GM10248 (cell line): ENCODE results near the gene RFX1.
"Not testable (repeated sequence)": the region's sequence is repeated elsewhere in the genome, so short reads cannot be mapped to it uniquely, and the experiment has no call there.

Experiments
- CTCF ChIA-PET: fragments of 300-600 bp; sonication (Branson Sonifier 250); formaldehyde crosslinking; extraction: SDS; loops from one replicate; lab custom pipeline; 2021; ENCODE audit warnings: antibody characterized with exemption; lab: Yijun Ruan, JAX
- POLR2A ChIA-PET: fragments of 350-650 bp; sonication (Branson Sonifier 250); formaldehyde crosslinking; extraction: SDS; loops from one replicate; lab custom pipeline; 2020; ENCODE audit warnings: antibody characterized with exemption; lab: Yijun Ruan, JAX
- DNase-seq: peaks from one replicate; pipeline ENCODE4 v3.0.0; 2012; ENCODE audit errors: extremely low spot score
- TF ChIP-seq, protein P1 (sequence below): IDR thresholded peaks from 2 replicates; pipeline ENCODE4 v1.5.1; 2012; ENCODE audit warnings: mild to moderate bottlenecking, low read depth; ENCODE audit errors: extremely low read depth, missing control alignments, control extremely low read depth

Gene RFX1

DNA sequence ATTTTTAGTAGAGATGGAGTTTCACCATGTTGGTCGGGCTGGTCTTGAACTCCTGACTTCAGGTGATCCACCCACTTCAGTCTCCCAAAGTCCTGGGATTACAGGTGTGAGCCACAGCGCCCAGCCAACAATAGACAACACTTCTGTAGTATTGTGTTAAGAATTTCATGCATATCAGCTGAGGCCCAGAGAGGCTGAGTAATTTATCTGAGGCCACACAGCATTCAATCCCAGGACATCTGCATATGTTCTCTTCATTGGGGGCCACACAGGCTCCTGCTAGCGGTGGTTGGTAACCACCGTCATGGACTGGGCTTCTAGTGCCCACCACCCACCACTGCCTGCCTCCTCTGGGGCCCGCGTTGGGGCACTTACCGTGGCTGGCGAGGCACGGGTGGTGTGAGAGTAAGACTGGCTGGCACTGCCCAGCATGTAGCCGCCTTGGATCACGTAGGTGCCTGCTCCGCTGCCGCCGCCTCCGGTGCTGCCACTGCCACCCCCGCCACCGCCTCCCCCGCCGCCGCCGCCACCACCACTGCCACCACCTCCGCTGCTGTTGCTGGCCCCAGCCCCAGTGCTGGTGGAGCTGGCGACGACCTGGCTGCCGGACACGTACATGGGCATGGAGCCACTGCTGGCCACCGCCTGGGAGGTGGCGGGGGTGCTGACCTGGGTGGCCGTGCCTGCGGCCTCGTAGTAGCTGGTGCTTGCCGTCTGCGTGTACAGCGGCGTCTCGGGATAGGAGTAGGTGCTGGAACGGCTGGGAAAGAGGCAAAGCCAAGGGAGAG is 33.6 kb downstream of the RFX1 start:
- DNase-seq: no peak
- POLR2A ChIA-PET: interaction anchor here (0.7 kb wide), 1 partner anchor 926 kb away, joined by 9 read pairs; no protein-coding TSS in a partner anchor
- TF ChIP-seq, protein P1, sequence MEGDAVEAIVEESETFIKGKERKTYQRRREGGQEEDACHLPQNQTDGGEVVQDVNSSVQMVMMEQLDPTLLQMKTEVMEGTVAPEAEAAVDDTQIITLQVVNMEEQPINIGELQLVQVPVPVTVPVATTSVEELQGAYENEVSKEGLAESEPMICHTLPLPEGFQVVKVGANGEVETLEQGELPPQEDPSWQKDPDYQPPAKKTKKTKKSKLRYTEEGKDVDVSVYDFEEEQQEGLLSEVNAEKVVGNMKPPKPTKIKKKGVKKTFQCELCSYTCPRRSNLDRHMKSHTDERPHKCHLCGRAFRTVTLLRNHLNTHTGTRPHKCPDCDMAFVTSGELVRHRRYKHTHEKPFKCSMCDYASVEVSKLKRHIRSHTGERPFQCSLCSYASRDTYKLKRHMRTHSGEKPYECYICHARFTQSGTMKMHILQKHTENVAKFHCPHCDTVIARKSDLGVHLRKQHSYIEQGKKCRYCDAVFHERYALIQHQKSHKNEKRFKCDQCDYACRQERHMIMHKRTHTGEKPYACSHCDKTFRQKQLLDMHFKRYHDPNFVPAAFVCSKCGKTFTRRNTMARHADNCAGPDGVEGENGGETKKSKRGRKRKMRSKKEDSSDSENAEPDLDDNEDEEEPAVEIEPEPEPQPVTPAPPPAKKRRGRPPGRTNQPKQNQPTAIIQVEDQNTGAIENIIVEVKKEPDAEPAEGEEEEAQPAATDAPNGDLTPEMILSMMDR: no peak
- CTCF ChIA-PET: interaction anchor here (1.1 to 1.3 kb wide), 2 partner anchors 9 to 12 kb away, joined by 3 read pairs; no protein-coding TSS in a partner anchor

DNA sequence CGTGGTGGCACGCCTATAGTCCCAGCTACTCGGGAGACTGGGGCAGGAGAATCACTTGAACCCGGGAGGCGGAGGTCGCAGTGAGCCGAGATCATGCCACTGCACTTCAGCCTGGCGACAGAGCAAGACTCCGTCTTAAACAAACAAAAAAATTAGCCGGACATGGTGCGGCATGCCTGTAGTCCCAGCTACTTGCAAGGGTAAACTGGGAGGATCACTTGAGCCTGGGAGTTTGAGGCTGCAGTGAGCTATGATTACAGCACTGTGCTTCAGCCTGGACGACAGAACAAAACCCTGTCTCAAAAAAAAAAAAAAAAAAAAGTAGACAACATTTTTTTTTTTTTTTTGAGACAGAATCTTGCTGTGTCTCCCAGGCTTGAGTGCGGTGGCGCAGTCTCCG is 34.3 kb downstream of the RFX1 start:
- CTCF ChIA-PET, DNase-seq: not testable (repeated sequence)
- POLR2A ChIA-PET: interaction anchor here (0.7 kb wide), 1 partner anchor 927 kb away, joined by 9 read pairs; no protein-coding TSS in a partner anchor

DNA sequence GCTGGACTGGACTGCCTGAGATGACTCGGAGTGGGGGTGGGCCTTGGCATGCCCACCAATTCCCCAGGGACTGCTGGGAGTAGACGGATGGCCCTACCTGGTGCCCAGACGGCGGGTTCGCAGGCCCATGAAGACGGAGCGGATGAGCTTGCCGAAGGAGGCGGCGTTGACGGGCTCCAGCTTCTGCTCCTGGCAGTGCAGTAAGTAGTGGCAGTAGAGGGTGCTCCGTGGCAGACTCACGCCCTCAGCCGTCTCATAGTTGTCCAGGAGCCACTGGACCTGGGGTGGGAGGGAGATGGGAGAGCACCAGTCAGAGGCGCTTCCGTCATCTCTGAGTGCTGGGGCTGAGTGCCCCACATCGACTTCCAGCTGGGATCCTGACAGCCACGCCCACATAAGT is 36.2 kb downstream of the RFX1 start:
- TF ChIP-seq, protein P1: no peak
- ChIA-PET CTCF (interaction anchor here (1.2 kb wide), 1 partner anchor 100 kb away, joined by 3 read pairs; no protein-coding TSS in a partner anchor), POLR2A (interaction anchor here (0.7 kb wide), 1 partner anchor 49 kb away, joined by 3 read pairs; no protein-coding TSS in a partner anchor)
- no peak for DNase-seq

DNA sequence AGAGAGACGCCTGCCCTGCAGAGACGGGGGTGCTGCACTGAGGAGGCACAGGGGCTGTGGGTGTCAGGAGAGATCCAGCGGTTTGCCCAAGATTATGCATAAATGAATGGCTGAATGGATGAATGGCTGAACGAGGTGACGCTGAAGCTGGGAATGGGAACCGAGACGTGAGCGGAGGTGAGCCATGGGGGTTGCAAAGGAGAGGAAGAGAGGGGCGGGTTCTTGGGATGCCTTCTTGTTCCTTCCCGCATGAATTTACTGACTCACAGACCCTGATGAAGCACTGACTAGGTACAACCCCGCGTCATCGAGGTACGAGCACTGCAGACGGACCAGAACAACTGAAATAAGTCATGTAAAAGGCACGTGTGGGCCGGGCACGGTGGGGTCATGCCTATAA is 37.1 kb downstream of the RFX1 start:
- ChIA-PET CTCF (no interaction called here), POLR2A (no interaction called here)
- DNase-seq: no peak
- TF ChIP-seq, protein P1: no peak

DNA sequence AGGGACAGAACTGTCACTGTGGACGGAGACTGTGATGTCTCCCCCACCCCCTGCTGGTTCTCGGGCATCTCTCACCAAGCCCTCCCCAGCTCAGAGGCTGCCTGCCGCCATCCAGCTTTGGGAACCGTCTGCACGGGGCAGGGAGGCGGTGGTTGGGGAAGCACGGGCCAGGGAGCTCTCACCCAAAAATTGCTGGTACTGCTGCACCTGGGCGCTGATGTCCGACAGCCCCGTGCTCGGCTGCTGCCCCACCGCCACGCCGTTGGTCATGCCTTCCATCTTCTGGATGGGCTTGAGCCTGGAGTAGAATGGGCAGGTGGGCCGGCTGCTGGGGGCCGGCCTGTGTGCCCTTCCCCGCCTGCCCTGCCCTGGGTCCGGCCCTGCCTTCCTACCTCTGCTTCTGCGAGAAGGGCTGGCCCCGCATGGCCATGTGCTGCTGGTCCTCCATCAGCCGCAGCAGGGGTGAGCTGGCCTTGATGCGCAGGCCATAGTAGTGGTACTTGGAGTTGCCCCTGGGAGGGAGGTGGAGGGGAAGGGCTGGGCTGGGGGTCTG is 37.7 kb downstream of the RFX1 start:
- DNase-seq: no peak
- ChIA-PET POLR2A (no interaction called here), CTCF (interaction anchor here (0.8 kb wide), 1 partner anchor 8 kb away, joined by 3 read pairs; no protein-coding TSS in a partner anchor)
- TF ChIP-seq, protein P1: no peak

DNA sequence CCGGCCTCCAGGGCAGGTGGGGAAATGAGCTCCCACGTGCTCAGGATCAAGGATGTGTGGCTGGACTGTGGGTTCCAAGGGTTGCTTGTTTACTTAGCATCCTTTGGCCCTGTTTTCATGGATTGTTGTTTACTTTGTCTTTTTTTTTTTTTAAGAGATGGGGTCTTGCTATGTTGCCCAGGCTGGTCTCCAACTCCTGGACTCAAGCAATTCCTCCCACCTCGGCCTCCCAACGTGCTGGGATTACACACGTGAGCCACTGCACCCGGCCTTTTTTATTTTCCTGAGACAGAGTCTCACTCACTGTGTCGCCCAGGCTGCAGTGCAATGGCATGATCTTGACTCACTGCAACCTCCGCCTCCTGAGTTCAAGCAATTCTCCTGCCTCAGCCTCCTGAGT is 38.9 kb downstream of the RFX1 start:
- POLR2A ChIA-PET, DNase-seq: not testable (repeated sequence)
- CTCF ChIA-PET: interaction anchor here (0.6 kb wide), 1 partner anchor 24 kb away, joined by 3 read pairs; no protein-coding TSS in a partner anchor

DNA sequence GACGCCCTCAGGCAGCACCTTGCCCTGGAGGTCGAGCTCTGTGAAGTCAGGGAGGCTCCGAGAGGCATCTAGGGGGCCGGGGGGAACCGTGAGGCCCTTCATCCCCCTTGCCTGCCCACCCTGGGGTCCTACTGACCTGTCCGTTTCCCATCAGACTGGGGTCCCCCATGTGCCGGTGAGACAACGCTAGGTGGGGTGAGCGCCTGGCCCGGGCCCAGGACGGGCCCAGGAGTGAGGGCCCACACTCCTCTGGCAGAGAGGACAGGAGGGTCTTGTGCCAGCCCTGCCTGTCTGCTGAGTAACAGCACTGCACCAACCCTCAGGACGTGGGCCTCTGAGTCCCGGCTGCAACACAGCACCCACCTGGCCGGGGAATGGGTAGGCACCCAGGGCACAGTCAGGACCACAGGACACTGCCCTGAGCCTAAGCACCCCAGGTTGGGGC is 39.4 kb downstream of the RFX1 start:
- CTCF ChIA-PET: interaction anchor here (0.6 kb wide), 1 partner anchor 24 kb away, joined by 3 read pairs; no protein-coding TSS in a partner anchor
- POLR2A ChIA-PET: no interaction called here
- TF ChIP-seq, protein P1: no peak
- no peak for DNase-seq
